ENCODE results near the gene SH3RF2. TPM values are rescaled to one million over a fixed set of nuclear protein-coding genes. Genes with fewer than 3 reads are reported as not detected.
A peak's percentile ranks its signal among the peaks of the same experiment; 100 is the strongest.
"Not testable (repeated sequence)": the region's sequence is repeated elsewhere in the genome, so short reads cannot be mapped to it uniquely, and the experiment has no call there.

SH3RF2 gene
- total RNA-seq, 1 donor from 2014 or later = 3.7 TPM

- H3K4me1 ChIP-seq (ENCODE audit: control insufficient read depth in 3 of 3, insufficient read depth in 3 of 3, low read length in 3 of 3) = peaks cover 22 to 36% (median 22%) of the 10 kb centered on the region in 3 donors
- no peaks in the 10 kb centered on the region for H3K9me3 ChIP-seq (ENCODE audit: control insufficient read depth in 3 of 3, low read length in 3 of 3)
- no peaks in the 10 kb centered on the region for H3K27me3 ChIP-seq (ENCODE audit: control insufficient read depth in 3 of 3, insufficient read depth in 3 of 3, low read length in 3 of 3)
- no peak overlapping the region for H3K9ac ChIP-seq (ENCODE audit: low read depth in 1 of 3, low read length in 3 of 3)
- H3K4me3 ChIP-seq (ENCODE audit: low read length in 3 of 3) = no peak overlapping the region
- no peaks in the 10 kb centered on the region for H3K36me3 ChIP-seq (ENCODE audit: control insufficient read depth in 3 of 3, insufficient read depth in 3 of 3, low read length in 3 of 3)
- peak overlapping the region; percentile 60 for H3K27ac ChIP-seq (ENCODE audit: low read depth, low read length)
Measured at GRCh38 chr5:145982572-145983318, 46.4 kb downstream of the SH3RF2 start.

DNA sequence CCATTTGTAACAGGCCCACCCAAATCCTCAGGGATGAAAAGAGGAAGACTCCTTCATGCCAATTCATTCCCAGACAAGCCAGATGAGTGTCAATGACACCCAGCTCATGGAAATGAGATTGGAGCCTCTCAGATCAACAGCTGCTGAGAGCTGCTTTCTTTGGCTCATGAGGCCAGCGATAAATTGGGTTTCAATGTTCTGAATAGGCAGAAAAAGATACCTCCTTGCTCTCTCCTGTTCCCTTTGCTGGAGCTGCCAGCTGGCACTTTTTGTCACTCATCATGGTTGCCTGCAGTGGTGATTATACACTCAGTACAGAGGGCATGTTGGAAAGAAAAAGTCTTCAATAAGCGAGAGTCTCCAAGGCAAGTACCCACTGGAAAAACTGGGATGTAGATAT is 47.1 kb downstream of the SH3RF2 start:
- Histone ChIP-seq H3K4me1 (ENCODE audit: control insufficient read depth in 3 of 3, insufficient read depth in 3 of 3, low read length in 3 of 3) (peaks cover 17 to 30% (median 17%) of the 10 kb centered on the region in 3 donors), H3K9ac (ENCODE audit: low read depth in 1 of 3, low read length in 3 of 3) (no peak overlapping the region), H3K27me3 (ENCODE audit: control insufficient read depth in 3 of 3, insufficient read depth in 3 of 3, low read length in 3 of 3) (no peaks in the 10 kb centered on the region), H3K4me3 (ENCODE audit: low read length in 3 of 3) (peak overlapping the region in 1 of 3 donors; percentile 28), H3K36me3 (ENCODE audit: control insufficient read depth in 3 of 3, insufficient read depth in 3 of 3, low read length in 3 of 3) (no peaks in the 10 kb centered on the region), H3K9me3 (ENCODE audit: control insufficient read depth in 3 of 3, low read length in 3 of 3) (no peaks in the 10 kb centered on the region), H3K27ac (ENCODE audit: low read depth, low read length) (peak overlapping the region; percentile 60)

DNA sequence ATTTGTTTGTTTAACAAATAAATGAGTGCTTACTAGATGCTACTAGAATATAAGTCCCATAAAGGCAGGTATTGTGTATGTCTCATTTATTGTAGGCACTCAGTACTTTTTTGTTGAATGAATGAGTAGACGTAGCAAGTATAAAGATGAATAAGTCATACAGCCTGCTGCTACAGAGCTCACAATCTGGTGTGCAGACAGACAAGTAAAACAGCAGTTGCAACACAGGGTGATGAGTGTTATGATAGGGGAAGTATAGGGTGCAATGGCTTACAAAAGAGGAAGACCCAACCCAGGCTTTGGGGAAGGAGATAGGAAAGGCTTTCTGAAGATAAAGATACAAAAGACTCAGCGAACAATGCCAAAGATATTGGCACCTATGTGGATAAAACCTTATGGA is 47.7 kb downstream of the SH3RF2 start:
- H3K9ac ChIP-seq (ENCODE audit: low read depth in 1 of 3, low read length in 3 of 3) = no peak overlapping the region
- no peaks in the 10 kb centered on the region for H3K9me3 ChIP-seq (ENCODE audit: control insufficient read depth in 3 of 3, low read length in 3 of 3)
- no peaks in the 10 kb centered on the region for H3K36me3 ChIP-seq (ENCODE audit: control insufficient read depth in 3 of 3, insufficient read depth in 3 of 3, low read length in 3 of 3)
- no peaks in the 10 kb centered on the region for H3K27me3 ChIP-seq (ENCODE audit: control insufficient read depth in 3 of 3, insufficient read depth in 3 of 3, low read length in 3 of 3)
- peaks cover 14 to 27% (median 16%) of the 10 kb centered on the region in 3 donors for H3K4me1 ChIP-seq (ENCODE audit: control insufficient read depth in 3 of 3, insufficient read depth in 3 of 3, low read length in 3 of 3)
- peak overlapping the region in 1 of 3 donors; percentile 28 for H3K4me3 ChIP-seq (ENCODE audit: low read length in 3 of 3)
- H3K27ac ChIP-seq (ENCODE audit: low read depth, low read length) = no peak overlapping the region

DNA sequence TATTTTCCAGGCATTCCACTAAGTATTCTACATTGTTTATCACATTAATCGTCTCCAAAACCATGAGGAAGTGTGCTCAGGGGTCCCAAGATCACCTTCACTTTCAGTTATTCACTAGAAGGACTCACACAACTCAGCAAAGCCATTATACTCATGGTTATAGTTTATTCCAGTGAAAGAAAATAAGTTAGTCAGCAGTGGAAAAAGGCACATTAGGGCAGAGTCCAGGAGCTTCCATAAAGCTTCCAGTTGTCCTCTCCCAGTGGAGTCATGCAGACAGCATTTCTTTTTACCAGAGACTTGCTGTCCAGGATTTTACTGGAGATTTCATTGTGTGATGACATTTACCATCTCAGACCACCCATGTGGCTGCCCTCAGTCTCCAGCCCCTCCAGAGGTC is 51.5 kb downstream of the SH3RF2 start:
- peaks cover under 1 to 20% (median 2%) of the 10 kb centered on the region in 3 donors for H3K4me1 ChIP-seq (ENCODE audit: control insufficient read depth in 3 of 3, insufficient read depth in 3 of 3, low read length in 3 of 3)
- H3K4me3 ChIP-seq (ENCODE audit: low read length in 3 of 3) = no peak overlapping the region
- no peaks in the 10 kb centered on the region for H3K27me3 ChIP-seq (ENCODE audit: control insufficient read depth in 3 of 3, insufficient read depth in 3 of 3, low read length in 3 of 3)
- no peak overlapping the region for H3K9ac ChIP-seq (ENCODE audit: low read depth in 1 of 3, low read length in 3 of 3)
- H3K36me3 ChIP-seq (ENCODE audit: control insufficient read depth in 3 of 3, insufficient read depth in 3 of 3, low read length in 3 of 3) = no peaks in the 10 kb centered on the region
- no peaks in the 10 kb centered on the region for H3K9me3 ChIP-seq (ENCODE audit: control insufficient read depth in 3 of 3, low read length in 3 of 3)
- no peak overlapping the region for H3K27ac ChIP-seq (ENCODE audit: low read depth, low read length)

DNA sequence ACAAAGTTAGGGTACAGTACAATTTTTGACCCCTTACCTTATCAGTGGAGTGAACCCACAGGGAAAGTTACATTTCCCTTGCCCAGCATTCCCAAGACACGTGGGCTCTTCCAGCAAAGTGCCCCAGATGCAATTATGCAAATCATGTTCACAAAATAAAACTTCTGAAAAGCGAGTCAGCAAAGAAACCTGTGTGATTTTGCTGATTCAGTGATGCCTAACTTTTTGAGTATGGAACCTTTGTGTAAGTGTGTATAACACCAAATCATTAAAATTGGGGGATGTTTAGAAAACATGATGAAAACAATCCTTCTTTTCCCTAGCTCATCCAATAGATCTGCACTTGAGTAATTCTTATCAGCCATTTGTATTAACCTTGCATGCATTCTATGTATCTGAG is 52.6 kb downstream of the SH3RF2 start:
- H3K27me3 ChIP-seq (ENCODE audit: control insufficient read depth in 3 of 3, insufficient read depth in 3 of 3, low read length in 3 of 3) = no peaks in the 10 kb centered on the region
- H3K4me3 ChIP-seq (ENCODE audit: low read length in 3 of 3) = no peak overlapping the region
- no peaks in the 10 kb centered on the region for H3K36me3 ChIP-seq (ENCODE audit: control insufficient read depth in 3 of 3, insufficient read depth in 3 of 3, low read length in 3 of 3)

GRCh38 chr5:145989428-145989827 is 53.0 kb downstream of the SH3RF2 start:
- Histone ChIP-seq H3K27ac (ENCODE audit: low read depth, low read length) (no peak overlapping the region), H3K36me3 (ENCODE audit: control insufficient read depth in 3 of 3, insufficient read depth in 3 of 3, low read length in 3 of 3) (no peaks in the 10 kb centered on the region), H3K9me3 (ENCODE audit: control insufficient read depth in 3 of 3, low read length in 3 of 3) (no peaks in the 10 kb centered on the region), H3K9ac (ENCODE audit: low read depth in 1 of 3, low read length in 3 of 3) (no peak overlapping the region), H3K4me3 (ENCODE audit: low read length in 3 of 3) (no peak overlapping the region), H3K4me1 (ENCODE audit: control insufficient read depth in 3 of 3, insufficient read depth in 3 of 3, low read length in 3 of 3) (peaks cover 0 to 12% (median 0%) of the 10 kb centered on the region in 3 donors), H3K27me3 (ENCODE audit: control insufficient read depth in 3 of 3, insufficient read depth in 3 of 3, low read length in 3 of 3) (no peaks in the 10 kb centered on the region)

More for the DNA sequence above, 52.6 kb downstream of the SH3RF2 start:
- no peak overlapping the region for H3K27ac ChIP-seq (ENCODE audit: low read depth, low read length)
- no peak overlapping the region for H3K9ac ChIP-seq (ENCODE audit: low read depth in 1 of 3, low read length in 3 of 3)
- H3K9me3 ChIP-seq (ENCODE audit: control insufficient read depth in 3 of 3, low read length in 3 of 3) = no peaks in the 10 kb centered on the region
- H3K4me1 ChIP-seq (ENCODE audit: control insufficient read depth in 3 of 3, insufficient read depth in 3 of 3, low read length in 3 of 3) = peaks cover 0 to 12% (median 0%) of the 10 kb centered on the region in 3 donors

- Histone ChIP-seq H3K4me1 (ENCODE audit: control insufficient read depth in 3 of 3, insufficient read depth in 3 of 3, low read length in 3 of 3) (peaks cover 0 to 12% (median 0%) of the 10 kb centered on the region in 3 donors), H3K27ac (ENCODE audit: low read depth, low read length) (no peak overlapping the region), H3K36me3 (ENCODE audit: control insufficient read depth in 3 of 3, insufficient read depth in 3 of 3, low read length in 3 of 3) (no peaks in the 10 kb centered on the region), H3K9ac (ENCODE audit: low read depth in 1 of 3, low read length in 3 of 3) (no peak overlapping the region), H3K4me3 (ENCODE audit: low read length in 3 of 3) (no peak overlapping the region), H3K9me3 (ENCODE audit: control insufficient read depth in 3 of 3, low read length in 3 of 3) (no peaks in the 10 kb centered on the region), H3K27me3 (ENCODE audit: control insufficient read depth in 3 of 3, insufficient read depth in 3 of 3, low read length in 3 of 3) (no peaks in the 10 kb centered on the region)
Measured at GRCh38 chr5:145990170-145990569, 53.8 kb downstream of the SH3RF2 start.

DNA sequence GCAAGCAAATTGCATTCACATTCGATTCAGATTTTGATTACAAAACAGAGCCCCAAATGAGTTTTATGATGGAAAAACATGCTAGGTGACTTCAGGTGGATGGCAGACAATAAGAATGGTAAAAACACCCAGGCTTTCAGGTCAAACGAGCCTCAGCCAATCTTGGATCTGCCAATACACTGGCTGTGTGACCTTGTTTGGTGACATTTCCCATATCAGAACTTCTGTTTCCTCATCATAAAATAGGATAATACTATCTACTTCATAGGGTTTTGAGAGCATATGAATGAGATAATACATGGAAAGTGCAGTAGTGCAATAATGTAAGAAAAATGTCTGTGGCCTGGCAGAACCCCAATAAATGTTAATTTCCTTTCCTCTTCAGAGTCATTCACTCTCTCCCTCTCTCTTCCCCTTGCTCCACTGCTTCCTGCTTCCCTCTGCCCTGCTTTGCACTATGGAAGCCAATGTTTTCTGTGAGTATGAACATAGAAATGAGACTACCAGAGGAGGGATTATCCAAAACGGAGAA is 54.7 kb downstream of the SH3RF2 start:
- no peaks in the 10 kb centered on the region for H3K27me3 ChIP-seq (ENCODE audit: control insufficient read depth in 3 of 3, insufficient read depth in 3 of 3, low read length in 3 of 3)
- H3K4me3 ChIP-seq (ENCODE audit: low read length in 3 of 3) = no peak overlapping the region
- no peaks in the 10 kb centered on the region for H3K9me3 ChIP-seq (ENCODE audit: control insufficient read depth in 3 of 3, low read length in 3 of 3)
- no peak overlapping the region for H3K27ac ChIP-seq (ENCODE audit: low read depth, low read length)
- no peaks in the 10 kb centered on the region for H3K36me3 ChIP-seq (ENCODE audit: control insufficient read depth in 3 of 3, insufficient read depth in 3 of 3, low read length in 3 of 3)
- peaks cover 0 to 12% (median 0%) of the 10 kb centered on the region in 3 donors for H3K4me1 ChIP-seq (ENCODE audit: control insufficient read depth in 3 of 3, insufficient read depth in 3 of 3, low read length in 3 of 3)
- no peak overlapping the region for H3K9ac ChIP-seq (ENCODE audit: low read depth in 1 of 3, low read length in 3 of 3)

DNA sequence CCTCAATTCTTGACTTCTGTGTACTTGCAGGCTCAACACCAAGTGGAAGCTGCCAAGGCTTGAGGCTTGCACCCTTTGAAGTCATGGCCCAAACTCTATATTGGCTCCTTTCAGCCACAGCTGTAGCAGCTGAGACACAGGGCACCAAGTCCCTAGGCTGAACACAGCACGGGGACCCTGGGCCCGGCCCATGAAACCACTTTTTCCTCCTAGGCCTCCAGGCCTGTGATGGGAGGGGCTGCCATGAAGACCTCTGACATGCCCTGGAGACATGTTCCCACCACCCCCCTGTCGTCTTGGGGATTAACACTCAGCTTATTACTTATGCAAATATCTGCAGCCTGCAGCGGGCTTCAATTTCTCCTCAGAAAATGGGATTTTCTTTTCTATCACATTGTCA is 57.2 kb downstream of the SH3RF2 start:
- not testable (repeated sequence) for H3K4me1 ChIP-seq (ENCODE audit: control insufficient read depth in 3 of 3, insufficient read depth in 3 of 3, low read length in 3 of 3); H3K9me3 ChIP-seq (ENCODE audit: control insufficient read depth in 3 of 3, low read length in 3 of 3); H3K27ac ChIP-seq (ENCODE audit: low read depth, low read length); H3K36me3 ChIP-seq (ENCODE audit: control insufficient read depth in 3 of 3, insufficient read depth in 3 of 3, low read length in 3 of 3); H3K27me3 ChIP-seq (ENCODE audit: control insufficient read depth in 3 of 3, insufficient read depth in 3 of 3, low read length in 3 of 3); H3K4me3 ChIP-seq (ENCODE audit: low read length in 3 of 3); H3K9ac ChIP-seq (ENCODE audit: low read depth in 1 of 3, low read length in 3 of 3)

- Histone ChIP-seq H3K27me3 (ENCODE audit: control insufficient read depth in 3 of 3, insufficient read depth in 3 of 3, low read length in 3 of 3) (no peaks in the 10 kb centered on the region), H3K9me3 (ENCODE audit: control insufficient read depth in 3 of 3, low read length in 3 of 3) (no peaks in the 10 kb centered on the region), H3K27ac (ENCODE audit: low read depth, low read length) (no peak overlapping the region), H3K9ac (ENCODE audit: low read depth in 1 of 3, low read length in 3 of 3) (no peak overlapping the region), H3K4me1 (ENCODE audit: control insufficient read depth in 3 of 3, insufficient read depth in 3 of 3, low read length in 3 of 3) (no peaks in the 10 kb centered on the region), H3K4me3 (ENCODE audit: low read length in 3 of 3) (no peak overlapping the region), H3K36me3 (ENCODE audit: control insufficient read depth in 3 of 3, insufficient read depth in 3 of 3, low read length in 3 of 3) (peaks cover 0 to 7% (median 0%) of the 10 kb centered on the region in 3 donors)
Measured at GRCh38 chr5:145996135-145996534, 59.8 kb downstream of the SH3RF2 start.

All from skeletal muscle tissue (tissue), 4 donors.